GM19240 (cell line): ENCODE results near the gene SERPINA4.
A peak's percentile ranks its signal among the peaks of the same experiment; 100 is the strongest.

Source experiments
- DNase-seq: peaks from one replicate; pipeline ENCODE4 v3.0.0; 2011; ENCODE audit warnings: low spot score; ENCODE audit not compliant: insufficient read length

The SERPINA4 gene

GRCh38 chr14:94542111-94542810 is 19.0 kb upstream of the SERPINA4 start:
- DNase-seq: no peak

- no peak for DNase-seq
Observed at GRCh38 chr14:94542811-94543440, 18.3 kb upstream of the SERPINA4 start.

GRCh38 chr14:94543449-94544124 is 17.7 kb upstream of the SERPINA4 start:
- no peak for DNase-seq

DNA sequence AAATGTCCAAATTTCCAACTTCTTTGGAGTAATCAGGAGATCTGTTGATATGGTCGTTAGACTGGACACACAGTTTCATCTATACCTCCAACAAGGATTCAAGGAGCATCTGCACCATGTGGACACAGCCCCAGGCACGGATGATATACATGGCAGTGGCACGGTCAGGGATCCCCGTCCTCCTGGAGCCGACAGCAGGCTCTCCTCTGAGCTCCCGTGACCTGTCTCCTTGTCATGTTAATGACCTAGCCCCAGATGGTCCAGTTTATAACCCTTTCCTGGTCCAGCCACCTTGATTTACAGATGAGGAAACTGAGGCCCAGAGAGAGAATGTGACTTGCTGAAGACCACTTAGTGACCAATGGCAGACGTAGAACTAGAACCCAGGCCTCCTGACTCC is 16.5 kb upstream of the SERPINA4 start:
- DNase-seq: no peak

GRCh38 chr14:94545131-94545841 is 16.0 kb upstream of the SERPINA4 start:
- no peak for DNase-seq

- no peak for DNase-seq
Observed at GRCh38 chr14:94547151-94547680, 14.0 kb upstream of the SERPINA4 start.

GRCh38 chr14:94547726-94548125 is 13.5 kb upstream of the SERPINA4 start:
- DNase-seq: no peak

DNA sequence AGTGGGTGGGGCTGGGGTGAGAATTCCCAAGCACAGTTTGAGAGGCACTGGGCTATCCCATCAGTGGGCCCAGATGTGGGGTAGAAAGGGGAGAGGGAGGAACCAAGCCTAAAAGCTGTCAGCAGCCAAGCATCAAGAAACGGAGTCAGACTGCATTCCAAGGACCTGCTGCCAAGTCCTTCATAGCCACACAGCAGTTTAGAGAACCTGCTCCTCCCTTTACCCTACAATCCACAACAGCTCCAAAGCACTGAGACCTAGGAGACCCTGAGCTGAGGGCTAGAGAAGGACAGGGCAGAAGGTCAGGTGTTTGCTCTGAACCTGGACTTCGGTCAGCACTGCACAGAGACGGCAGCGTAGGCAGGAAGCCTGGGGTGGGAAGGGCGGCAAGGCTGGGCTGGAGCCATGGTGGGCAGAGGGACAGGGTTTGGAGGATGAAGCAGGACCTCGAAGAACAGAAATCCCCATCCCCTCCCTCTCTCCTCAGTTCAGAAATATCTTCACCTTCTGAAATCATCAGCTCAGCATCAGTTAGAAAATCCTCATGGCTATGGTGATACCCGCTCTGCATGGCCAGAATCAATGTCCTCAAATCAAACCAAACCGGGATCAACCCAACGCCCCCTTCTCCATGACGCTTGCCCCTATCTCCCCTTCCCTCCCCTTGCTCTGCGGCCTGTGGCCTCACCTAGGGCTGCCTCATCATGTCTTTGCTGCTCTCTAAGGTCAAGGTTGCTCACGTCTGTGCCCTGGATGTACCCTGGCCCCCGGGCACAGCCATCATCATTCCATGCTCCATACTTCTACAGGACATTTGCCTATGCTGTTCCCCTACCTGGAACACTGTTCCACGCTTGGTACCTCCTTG is 12.9 kb upstream of the SERPINA4 start:
- DNase-seq: no peak

GRCh38 chr14:94548999-94549985 is 11.9 kb upstream of the SERPINA4 start:
- peak; percentile 35 for DNase-seq

DNA sequence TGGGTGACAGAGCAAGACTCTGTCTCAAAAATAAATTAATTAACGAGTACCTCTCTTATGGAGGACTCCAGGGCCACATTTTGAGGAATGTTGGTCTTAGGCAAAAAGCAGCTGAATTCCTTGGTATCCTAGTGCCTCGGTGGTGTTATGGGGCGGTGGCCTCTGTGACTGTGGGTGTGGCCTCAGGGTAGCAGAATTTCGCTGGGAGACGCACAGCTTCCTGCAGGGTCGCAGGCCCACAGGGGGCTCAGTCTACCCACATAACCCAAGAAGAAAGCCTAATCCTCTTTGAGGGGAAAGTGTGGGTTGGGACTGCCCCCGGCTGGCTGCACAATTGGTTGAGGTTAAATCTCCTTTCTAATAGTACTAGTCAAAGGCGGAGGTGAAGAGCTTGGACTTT is 11.2 kb upstream of the SERPINA4 start:
- no peak for DNase-seq

GRCh38 chr14:94555991-94556390 is 5.3 kb upstream of the SERPINA4 start:
- no peak for DNase-seq

GRCh38 chr14:94557327-94557726 is 3.9 kb upstream of the SERPINA4 start:
- DNase-seq: no peak

GRCh38 chr14:94558842-94559241 is 2.4 kb upstream of the SERPINA4 start:
- no peak for DNase-seq

- no peak for DNase-seq
Observed at GRCh38 chr14:94559638-94560290, 1.5 kb upstream of the SERPINA4 start.

DNA sequence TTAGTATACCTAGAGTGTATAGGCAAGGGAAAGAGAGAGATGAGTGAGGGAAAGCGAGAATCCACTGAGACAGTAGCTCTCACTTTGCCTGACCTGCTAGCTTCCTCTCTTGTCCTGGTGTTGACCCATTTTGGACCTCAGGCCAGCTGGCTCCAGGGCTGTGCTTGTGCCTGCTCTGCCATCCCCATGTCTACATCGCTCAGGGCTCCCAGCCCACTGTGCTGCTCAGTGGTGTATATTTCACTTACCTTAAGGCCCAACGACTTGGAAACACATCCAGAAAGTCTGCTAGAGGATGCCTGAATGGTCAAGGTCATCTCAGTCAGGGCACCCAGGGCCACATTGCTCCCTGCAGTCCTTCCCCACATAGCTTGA is 964 bp upstream of the SERPINA4 start:
- DNase-seq: no peak

GRCh38 chr14:94561656-94562010 is 391 bp downstream of the SERPINA4 start:
- no peak for DNase-seq

GRCh38 chr14:94562022-94562421 is 780 bp downstream of the SERPINA4 start:
- no peak for DNase-seq

DNA sequence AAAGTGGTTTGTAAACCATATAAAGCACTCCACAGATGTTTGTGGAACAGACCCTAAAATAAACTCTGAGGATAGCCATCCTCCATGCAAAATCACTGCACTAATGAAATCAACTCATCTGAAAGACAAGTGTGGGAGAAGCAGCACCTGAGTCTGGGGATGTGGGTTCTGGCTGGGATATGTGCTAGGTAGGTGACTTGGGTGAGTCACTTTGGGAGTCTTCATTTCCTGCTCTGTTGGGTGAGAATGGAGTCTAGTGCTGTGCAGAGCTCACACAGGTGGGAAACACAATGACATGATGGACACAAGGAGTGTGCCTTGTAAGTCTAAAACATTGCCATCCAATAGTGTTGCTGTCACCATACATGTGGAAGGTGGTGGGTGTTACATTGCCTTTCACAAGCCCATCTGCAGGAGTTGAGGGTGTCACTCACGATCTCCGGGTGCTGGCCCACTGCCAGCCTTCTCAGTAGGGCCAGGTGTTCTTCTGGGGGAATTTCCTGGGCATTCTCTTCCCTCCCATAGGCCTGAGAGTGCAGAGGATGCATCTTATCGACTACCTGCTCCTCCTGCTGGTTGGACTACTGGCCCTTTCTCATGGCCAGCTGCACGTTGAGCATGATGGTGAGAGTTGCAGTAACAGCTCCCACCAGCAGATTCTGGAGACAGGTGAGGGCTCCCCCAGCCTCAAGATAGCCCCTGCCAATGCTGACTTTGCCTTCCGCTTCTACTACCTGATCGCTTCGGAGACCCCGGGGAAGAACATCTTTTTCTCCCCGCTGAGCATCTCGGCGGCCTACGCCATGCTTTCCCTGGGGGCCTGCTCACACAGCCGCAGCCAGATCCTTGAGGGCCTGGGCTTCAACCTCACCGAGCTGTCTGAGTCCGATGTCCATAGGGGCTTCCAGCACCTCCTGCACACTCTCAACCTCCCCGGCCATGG is 2.0 kb downstream of the SERPINA4 start:
- no peak for DNase-seq
